ENCODE data around the gene CDK10. TPM values are rescaled to one million over a fixed set of nuclear protein-coding genes. Genes with fewer than 3 reads are reported as not detected.

Gene CDK10
- total and polyA plus RNA-seq, 8 donors, result 74.8 to 160 (median 105) TPM

DNA sequence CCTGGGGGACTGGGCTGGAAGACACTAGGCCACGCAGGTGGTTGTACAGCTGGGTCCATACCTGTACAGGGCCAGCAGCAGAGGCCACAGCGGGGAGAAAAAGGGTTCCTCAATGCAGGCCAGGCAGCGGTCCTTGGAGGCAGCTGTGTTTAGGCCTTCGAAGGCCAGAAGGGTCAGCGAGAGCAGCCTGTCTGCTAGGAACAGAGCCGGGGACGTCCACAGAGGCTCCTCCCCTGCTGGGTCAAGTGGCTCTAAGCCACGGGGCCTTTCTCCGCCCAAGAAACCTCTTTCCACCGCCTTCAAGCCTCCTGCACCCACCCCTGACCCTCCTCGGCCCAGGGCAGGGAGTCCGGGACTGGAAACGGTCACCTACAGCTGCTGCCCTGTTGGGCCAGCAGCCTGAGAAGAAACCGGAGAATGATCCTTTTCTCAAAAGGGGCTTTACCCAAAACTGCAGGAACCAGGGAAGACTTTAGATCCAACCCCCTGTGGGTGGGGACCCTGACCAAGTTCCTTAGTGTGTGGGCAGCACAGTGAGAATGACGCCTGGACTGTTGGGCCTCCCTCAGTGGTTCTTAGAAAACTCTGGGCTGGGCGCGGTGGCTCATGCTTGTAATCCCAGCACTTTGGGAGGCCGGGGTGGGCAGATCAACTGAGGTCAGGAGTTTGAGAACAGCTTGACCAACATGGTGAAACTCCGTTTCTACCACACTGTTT, 23.4 kb downstream of the CDK10 start:
- Histone ChIP-seq H3K27ac (no peak overlapping the region), H3K4me3 (no peak overlapping the region), H3K9me3 (no peaks in the 10 kb centered on the region), H3K36me3 (peaks cover 0 to 40% of the 10 kb centered on the region in 2 donors), H3K4me1 (peaks cover 9 to 18% of the 10 kb centered on the region in 2 donors), H3K27me3 (peaks cover 0 to 16% of the 10 kb centered on the region in 2 donors)
- intact Hi-C loops (cut with DNase I), result loop anchor here (5.0 kb wide), 2 partner anchors 82 to 152 kb away; no protein-coding TSS in a partner anchor
- DNase-seq (no peak), ATAC-seq (no peak)
- TF ChIP-seq, protein P1, sequence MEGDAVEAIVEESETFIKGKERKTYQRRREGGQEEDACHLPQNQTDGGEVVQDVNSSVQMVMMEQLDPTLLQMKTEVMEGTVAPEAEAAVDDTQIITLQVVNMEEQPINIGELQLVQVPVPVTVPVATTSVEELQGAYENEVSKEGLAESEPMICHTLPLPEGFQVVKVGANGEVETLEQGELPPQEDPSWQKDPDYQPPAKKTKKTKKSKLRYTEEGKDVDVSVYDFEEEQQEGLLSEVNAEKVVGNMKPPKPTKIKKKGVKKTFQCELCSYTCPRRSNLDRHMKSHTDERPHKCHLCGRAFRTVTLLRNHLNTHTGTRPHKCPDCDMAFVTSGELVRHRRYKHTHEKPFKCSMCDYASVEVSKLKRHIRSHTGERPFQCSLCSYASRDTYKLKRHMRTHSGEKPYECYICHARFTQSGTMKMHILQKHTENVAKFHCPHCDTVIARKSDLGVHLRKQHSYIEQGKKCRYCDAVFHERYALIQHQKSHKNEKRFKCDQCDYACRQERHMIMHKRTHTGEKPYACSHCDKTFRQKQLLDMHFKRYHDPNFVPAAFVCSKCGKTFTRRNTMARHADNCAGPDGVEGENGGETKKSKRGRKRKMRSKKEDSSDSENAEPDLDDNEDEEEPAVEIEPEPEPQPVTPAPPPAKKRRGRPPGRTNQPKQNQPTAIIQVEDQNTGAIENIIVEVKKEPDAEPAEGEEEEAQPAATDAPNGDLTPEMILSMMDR (IDR thresholded peaks at IDR 0.05), result no peak

DNA sequence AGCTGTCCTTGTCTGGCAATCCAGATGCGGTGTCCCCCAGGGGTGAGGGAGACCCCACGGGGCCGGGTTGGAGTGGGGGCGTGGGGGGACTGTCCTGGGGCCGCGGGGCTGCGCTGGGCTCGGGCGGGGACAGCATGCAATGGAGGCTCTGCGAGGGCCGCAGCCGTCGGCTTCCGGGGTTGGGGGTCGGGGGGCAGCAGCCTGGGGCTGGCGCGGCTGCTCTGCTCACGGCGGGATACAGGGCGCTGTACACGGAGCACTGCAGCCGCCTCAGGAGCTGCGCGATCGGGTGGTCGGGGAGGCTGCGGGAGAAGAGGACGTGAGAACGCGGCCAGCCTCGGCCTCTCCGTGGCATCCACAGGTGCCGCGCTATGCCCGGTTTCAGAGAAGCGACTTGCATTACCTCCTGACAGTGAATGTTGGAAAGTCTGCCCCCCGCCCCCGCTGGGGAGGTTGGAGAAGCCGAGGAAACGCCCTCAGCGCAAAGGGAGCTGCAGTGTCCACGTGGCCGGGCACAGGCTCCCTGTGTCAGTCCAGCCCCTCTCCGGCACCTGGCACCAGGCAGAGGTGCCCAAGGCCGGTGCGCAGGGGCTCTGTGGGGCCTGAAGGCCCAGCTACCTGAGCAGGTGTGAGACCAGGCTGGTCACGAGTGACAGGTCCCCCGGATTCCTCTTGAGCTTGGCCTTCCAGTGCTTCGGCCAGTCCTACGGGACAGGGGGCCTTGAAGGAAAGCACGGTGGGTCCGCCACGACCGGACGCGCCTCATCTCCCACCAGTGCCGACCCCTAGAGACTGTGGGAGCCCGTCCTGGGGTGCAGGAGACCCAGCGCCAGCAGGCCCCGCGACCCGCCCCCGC, 24.4 kb downstream of the CDK10 start:
- intact Hi-C loops (cut with DNase I), result loop anchor here in 1 of 2 donors (5.0 kb wide), 1 partner anchor 151 kb away; no protein-coding TSS in a partner anchor
- no peak overlapping the region for H3K4me3 ChIP-seq
- H3K36me3 ChIP-seq, result peaks cover 0 to 40% of the 10 kb centered on the region in 2 donors
- peaks cover 0 to 16% of the 10 kb centered on the region in 2 donors for H3K27me3 ChIP-seq
- TF ChIP-seq, protein P1 (IDR thresholded peaks at IDR 0.05), result no peak
- peaks cover 9 to 16% of the 10 kb centered on the region in 2 donors for H3K4me1 ChIP-seq
- H3K27ac ChIP-seq, result no peak overlapping the region
- H3K9me3 ChIP-seq, result no peaks in the 10 kb centered on the region
- DNase-seq (peak in 1 of 4 donors; percentile 75), ATAC-seq (peak; percentile 13)

DNA sequence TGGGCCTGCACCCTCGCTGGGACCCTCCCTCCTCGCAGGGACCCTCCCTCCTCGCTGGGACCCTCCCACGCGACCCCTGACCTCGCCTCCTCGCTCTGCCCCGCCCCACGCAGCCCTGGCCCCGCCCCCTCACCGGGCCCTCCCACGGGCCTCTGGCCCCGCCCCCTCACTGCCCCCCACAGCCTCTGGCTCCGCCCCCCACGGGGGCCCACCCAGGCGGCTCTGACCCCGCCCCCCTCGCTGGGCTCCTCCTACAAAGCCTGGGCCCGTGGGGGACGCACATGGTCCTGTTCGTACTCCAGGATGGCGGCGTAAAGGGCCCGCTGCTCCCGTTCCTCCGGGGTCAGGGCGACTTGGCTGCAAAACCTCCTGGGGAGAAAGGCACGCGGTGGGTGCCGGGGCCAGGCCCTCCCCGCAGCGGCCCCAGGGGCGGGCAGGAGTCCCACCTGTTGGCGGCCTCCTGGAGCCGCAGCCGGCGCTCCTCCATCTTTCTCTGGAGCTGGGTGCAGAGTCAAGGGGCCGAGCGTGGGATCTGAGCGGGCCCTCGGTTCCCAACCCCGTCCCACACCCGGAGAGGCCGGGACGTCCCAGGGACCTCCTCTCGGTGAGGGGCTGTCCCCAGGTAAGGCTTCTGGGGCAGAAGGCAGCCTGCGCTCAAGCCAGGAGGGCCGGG, 25.2 kb downstream of the CDK10 start:
- peaks cover 0 to 16% of the 10 kb centered on the region in 2 donors for H3K27me3 ChIP-seq
- TF ChIP-seq, protein P1 (IDR thresholded peaks at IDR 0.05), result no peak
- peak overlapping the region; percentile 17 to 45 for H3K4me3 ChIP-seq
- DNase-seq, result peak in 1 of 4 donors; percentile 84
- peaks cover 0 to 40% of the 10 kb centered on the region in 2 donors for H3K36me3 ChIP-seq
- H3K4me1 ChIP-seq, result peaks cover 9 to 11% of the 10 kb centered on the region in 2 donors
- ATAC-seq, result peak; percentile 87
- intact Hi-C loops (cut with DNase I), result loop anchor here in 1 of 2 donors (5.0 kb wide), 1 partner anchor 151 kb away; no protein-coding TSS in a partner anchor
- no peaks in the 10 kb centered on the region for H3K9me3 ChIP-seq
- H3K27ac ChIP-seq, result no peak overlapping the region

DNA sequence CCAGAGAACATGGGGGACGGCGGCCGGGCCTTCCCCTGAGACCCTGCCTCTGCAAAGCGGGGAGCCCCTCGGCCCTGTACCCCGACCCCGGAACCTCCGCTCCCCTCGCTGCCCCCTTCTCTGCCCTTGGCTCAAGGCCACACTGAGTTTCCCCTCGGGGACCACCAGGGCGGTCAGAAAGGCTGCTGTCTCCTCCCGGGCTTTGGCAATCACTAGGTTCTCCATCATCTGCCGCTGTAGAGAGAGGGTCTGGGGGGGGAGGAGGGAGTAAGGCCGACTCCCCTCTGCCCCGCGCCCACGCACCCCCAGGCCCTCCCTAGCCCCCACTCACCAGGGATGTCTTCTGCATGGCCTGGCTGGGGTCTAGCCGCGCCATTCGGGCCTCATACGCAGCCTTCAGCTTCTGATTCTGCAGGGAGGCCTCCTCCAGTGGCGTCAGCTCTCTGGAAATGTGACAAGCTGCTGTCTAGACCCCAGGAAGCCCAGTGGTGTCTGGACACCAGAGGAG, 25.8 kb downstream of the CDK10 start:
- no peaks in the 10 kb centered on the region for H3K9me3 ChIP-seq
- peaks cover 0 to 36% of the 10 kb centered on the region in 2 donors for H3K36me3 ChIP-seq
- H3K4me3 ChIP-seq, result peak overlapping the region; percentile 17 to 45
- peaks cover 9 to 11% of the 10 kb centered on the region in 2 donors for H3K4me1 ChIP-seq
- intact Hi-C loops (cut with DNase I), result loop anchor here in 1 of 2 donors (5.0 kb wide), 1 partner anchor 150 kb away; no protein-coding TSS in a partner anchor
- DNase-seq (no peak), ATAC-seq (no peak)
- peaks cover 0 to 16% of the 10 kb centered on the region in 2 donors for H3K27me3 ChIP-seq
- no peak overlapping the region for H3K27ac ChIP-seq
- TF ChIP-seq, protein P1 (IDR thresholded peaks at IDR 0.05), result no peak

Data from left lung (tissue), 10 donors.